ENCODE measurements around the gene DHCR24.

Gene DHCR24

GRCh38 chr1:54871275-54872035, 15.5 kb downstream of the DHCR24 start:
- H3K27ac ChIP-seq (ENCODE audit: low read depth, low read length, poor library complexity, severe bottlenecking) = no peak overlapping the region
- no peak overlapping the region for H3K4me2 ChIP-seq (ENCODE audit: low read length)
- H3K9me2 ChIP-seq (ENCODE audit: low read depth, low read length) = no peaks in the 10 kb centered on the region
- H2AFZ ChIP-seq (ENCODE audit: low read length) = no peak overlapping the region
- TF ChIP-seq EZH2 (IDR thresholded peaks at IDR 0.05; ENCODE audit: borderline replicate concordance, low read length) = no peak
- TF ChIP-seq CTCF (IDR thresholded peaks at IDR 0.05; ENCODE audit: low read length) = no peak
- no peaks in the 10 kb centered on the region for H3K9me3 ChIP-seq (ENCODE audit: low read length)
- no peaks in the 10 kb centered on the region for H3K27me3 ChIP-seq (ENCODE audit: insufficient read depth, low read length)
- H3K79me2 ChIP-seq (ENCODE audit: insufficient read depth, low read length) = no peaks in the 10 kb centered on the region
- H3F3A ChIP-seq (ENCODE audit: insufficient read depth, low read length) = no peaks in the 10 kb centered on the region
- H4K20me1 ChIP-seq (ENCODE audit: insufficient read depth, low read length) = no peaks in the 10 kb centered on the region
- no peaks in the 10 kb centered on the region for H3K4me1 ChIP-seq (ENCODE audit: insufficient read depth, low read length, severe bottlenecking)
- H3K4me3 ChIP-seq (ENCODE audit: low read depth, low read length, poor library complexity, severe bottlenecking) = no peak overlapping the region
- no peak overlapping the region for H3K9ac ChIP-seq (ENCODE audit: low read length)
- peaks cover 96% of the 10 kb centered on the region for H3K36me3 ChIP-seq (ENCODE audit: insufficient read depth, low read length)

GRCh38 chr1:54870869-54871268, 16.1 kb downstream of the DHCR24 start:
- H3K9me2 ChIP-seq (ENCODE audit: low read depth, low read length) = no peaks in the 10 kb centered on the region
- H3K9me3 ChIP-seq (ENCODE audit: low read length) = no peaks in the 10 kb centered on the region
- no peaks in the 10 kb centered on the region for H4K20me1 ChIP-seq (ENCODE audit: insufficient read depth, low read length)
- no peak overlapping the region for H3K27ac ChIP-seq (ENCODE audit: low read depth, low read length, poor library complexity, severe bottlenecking)
- no peaks in the 10 kb centered on the region for H3K27me3 ChIP-seq (ENCODE audit: insufficient read depth, low read length)
- no peaks in the 10 kb centered on the region for H3K79me2 ChIP-seq (ENCODE audit: insufficient read depth, low read length)
- no peaks in the 10 kb centered on the region for H3F3A ChIP-seq (ENCODE audit: insufficient read depth, low read length)
- H3K4me2 ChIP-seq (ENCODE audit: low read length) = no peak overlapping the region
- H3K9ac ChIP-seq (ENCODE audit: low read length) = no peak overlapping the region
- no peaks in the 10 kb centered on the region for H3K4me1 ChIP-seq (ENCODE audit: insufficient read depth, low read length, severe bottlenecking)
- TF ChIP-seq EZH2 (IDR thresholded peaks at IDR 0.05; ENCODE audit: borderline replicate concordance, low read length) (no peak), CTCF (IDR thresholded peaks at IDR 0.05; ENCODE audit: low read length) (no peak)
- H2AFZ ChIP-seq (ENCODE audit: low read length) = no peak overlapping the region
- H3K36me3 ChIP-seq (ENCODE audit: insufficient read depth, low read length) = peaks cover 97% of the 10 kb centered on the region
- H3K4me3 ChIP-seq (ENCODE audit: low read depth, low read length, poor library complexity, severe bottlenecking) = no peak overlapping the region

- Histone ChIP-seq H3K9ac (ENCODE audit: low read length) (no peak overlapping the region), H3F3A (ENCODE audit: insufficient read depth, low read length) (no peaks in the 10 kb centered on the region), H3K27me3 (ENCODE audit: insufficient read depth, low read length) (no peaks in the 10 kb centered on the region), H3K9me2 (ENCODE audit: low read depth, low read length) (no peaks in the 10 kb centered on the region), H3K4me2 (ENCODE audit: low read length) (no peak overlapping the region), H3K4me3 (ENCODE audit: low read depth, low read length, poor library complexity, severe bottlenecking) (no peak overlapping the region), H2AFZ (ENCODE audit: low read length) (no peak overlapping the region), H3K27ac (ENCODE audit: low read depth, low read length, poor library complexity, severe bottlenecking) (no peak overlapping the region), H4K20me1 (ENCODE audit: insufficient read depth, low read length) (no peaks in the 10 kb centered on the region), H3K9me3 (ENCODE audit: low read length) (no peaks in the 10 kb centered on the region), H3K4me1 (ENCODE audit: insufficient read depth, low read length, severe bottlenecking) (no peaks in the 10 kb centered on the region), H3K36me3 (ENCODE audit: insufficient read depth, low read length) (peaks cover 98% of the 10 kb centered on the region), H3K79me2 (ENCODE audit: insufficient read depth, low read length) (no peaks in the 10 kb centered on the region)
- no peak for TF ChIP-seq CTCF (IDR thresholded peaks at IDR 0.05; ENCODE audit: low read length)
- no peak for TF ChIP-seq EZH2 (IDR thresholded peaks at IDR 0.05; ENCODE audit: borderline replicate concordance, low read length)
Measured at GRCh38 chr1:54869173-54869851, 17.7 kb downstream of the DHCR24 start.
